Measurements from ENCODE around the gene USH1C.

The USH1C gene

GRCh38 chr11:17452668-17453067, 91.5 kb downstream of the USH1C start:
- no peaks in the 10 kb centered on the region for H3K9me3 ChIP-seq (ENCODE audit: control insufficient read depth, low read length)
- H3K23ac ChIP-seq (ENCODE audit: low read length in 2 of 2): no peak overlapping the region
- no peak overlapping the region for H2BK15ac ChIP-seq (ENCODE audit: low read depth, poor library complexity, severe bottlenecking)
- no peak overlapping the region for H3K4me3 ChIP-seq (ENCODE audit: insufficient read depth in 1 of 2, low read depth in 1 of 2, low read length in 2 of 2)
- no peak overlapping the region for H2BK12ac ChIP-seq (ENCODE audit: low read length in 2 of 2)
- H4K8ac ChIP-seq (ENCODE audit: low read length): no peak overlapping the region
- no peak overlapping the region for H3K27ac ChIP-seq (ENCODE audit: low read length, poor library complexity, severe bottlenecking)
- WGBS: 91% methylated on average over 2 of the region's 2 CpGs
- H3K27me3 ChIP-seq (ENCODE audit: control insufficient read depth in 1 of 2, insufficient read depth in 1 of 2, low read length in 2 of 2): peaks cover 23 to 77% of the 10 kb centered on the region in 2 experiments
- no peak overlapping the region for H2BK120ac ChIP-seq (ENCODE audit: low read depth, low read length)
- H3K14ac ChIP-seq (ENCODE audit: low read length in 2 of 2): no peak overlapping the region
- H3K36me3 ChIP-seq (ENCODE audit: control insufficient read depth in 1 of 2, insufficient read depth in 2 of 2, low read depth in 1 of 2, low read length in 2 of 2): no peaks in the 10 kb centered on the region
- H3K4me2 ChIP-seq (ENCODE audit: low read length, poor library complexity, severe bottlenecking): no peak overlapping the region
- H3K18ac ChIP-seq (ENCODE audit: low read depth in 1 of 2, low read length in 2 of 2): no peak overlapping the region
- H2AFZ ChIP-seq (ENCODE audit: low read depth, low read length): no peak overlapping the region
- no peak overlapping the region for H2BK5ac ChIP-seq (ENCODE audit: low read depth, low read length, poor library complexity, severe bottlenecking)
- DNase-seq: no peak
- H3K9ac ChIP-seq (ENCODE audit: low read length): no peak overlapping the region
- H3K79me1 ChIP-seq (replicated peaks; ENCODE audit: low read length, poor library complexity, severe bottlenecking): no peaks in the 10 kb centered on the region
- no peak overlapping the region for H2AK5ac ChIP-seq (ENCODE audit: low read length, severe bottlenecking)
- H3K4ac ChIP-seq (ENCODE audit: low read depth in 1 of 2, low read length in 2 of 2): no peak overlapping the region
- H3K4me1 ChIP-seq (ENCODE audit: control insufficient read depth, insufficient read depth, low read depth, low read length): no peaks in the 10 kb centered on the region
- no peak overlapping the region for H4K91ac ChIP-seq (ENCODE audit: low read length)

GRCh38 chr11:17449158-17449557, 95.1 kb downstream of the USH1C start:
- Histone ChIP-seq H3K4me1 (ENCODE audit: control insufficient read depth, insufficient read depth, low read depth, low read length) (no peaks in the 10 kb centered on the region), H4K91ac (ENCODE audit: low read length) (no peak overlapping the region), H2AFZ (ENCODE audit: low read depth, low read length) (no peak overlapping the region), H3K14ac (ENCODE audit: low read length in 2 of 2) (no peak overlapping the region), H2BK5ac (ENCODE audit: low read depth, low read length, poor library complexity, severe bottlenecking) (no peak overlapping the region), H2BK120ac (ENCODE audit: low read depth, low read length) (no peak overlapping the region), H3K9me3 (ENCODE audit: control insufficient read depth, low read length) (no peaks in the 10 kb centered on the region), H3K36me3 (ENCODE audit: control insufficient read depth in 1 of 2, insufficient read depth in 2 of 2, low read depth in 1 of 2, low read length in 2 of 2) (no peaks in the 10 kb centered on the region), H3K27ac (ENCODE audit: low read length, poor library complexity, severe bottlenecking) (no peak overlapping the region), H3K9ac (ENCODE audit: low read length) (no peak overlapping the region), H2BK15ac (ENCODE audit: low read depth, poor library complexity, severe bottlenecking) (no peak overlapping the region), H2BK12ac (ENCODE audit: low read length in 2 of 2) (no peak overlapping the region), H2AK5ac (ENCODE audit: low read length, severe bottlenecking) (no peak overlapping the region), H3K18ac (ENCODE audit: low read depth in 1 of 2, low read length in 2 of 2) (no peak overlapping the region), H4K8ac (ENCODE audit: low read length) (no peak overlapping the region), H3K4ac (ENCODE audit: low read depth in 1 of 2, low read length in 2 of 2) (no peak overlapping the region), H3K79me1 (replicated peaks; ENCODE audit: low read length, poor library complexity, severe bottlenecking) (no peaks in the 10 kb centered on the region), H3K27me3 (ENCODE audit: control insufficient read depth in 1 of 2, insufficient read depth in 1 of 2, low read length in 2 of 2) (peaks cover 21 to 76% of the 10 kb centered on the region in 2 experiments), H3K4me2 (ENCODE audit: low read length, poor library complexity, severe bottlenecking) (no peak overlapping the region), H3K4me3 (ENCODE audit: insufficient read depth in 1 of 2, low read depth in 1 of 2, low read length in 2 of 2) (no peak overlapping the region), H3K23ac (ENCODE audit: low read length in 2 of 2) (no peak overlapping the region)
- 21% methylated on average over 6 of the region's 8 CpGs for WGBS
- DNase-seq: no peak

GRCh38 chr11:17446482-17446881, 97.7 kb downstream of the USH1C start:
- Histone ChIP-seq H3K79me1 (replicated peaks; ENCODE audit: low read length, poor library complexity, severe bottlenecking) (no peaks in the 10 kb centered on the region), H2BK12ac (ENCODE audit: low read length in 2 of 2) (no peak overlapping the region), H3K14ac (ENCODE audit: low read length in 2 of 2) (no peak overlapping the region), H3K27ac (ENCODE audit: low read length, poor library complexity, severe bottlenecking) (no peak overlapping the region), H3K9me3 (ENCODE audit: control insufficient read depth, low read length) (no peaks in the 10 kb centered on the region), H3K27me3 (ENCODE audit: control insufficient read depth in 1 of 2, insufficient read depth in 1 of 2, low read length in 2 of 2) (peaks cover 26 to 75% of the 10 kb centered on the region in 2 experiments), H2BK120ac (ENCODE audit: low read depth, low read length) (no peak overlapping the region), H3K18ac (ENCODE audit: low read depth in 1 of 2, low read length in 2 of 2) (no peak overlapping the region), H3K23ac (ENCODE audit: low read length in 2 of 2) (no peak overlapping the region), H2AFZ (ENCODE audit: low read depth, low read length) (no peak overlapping the region), H2BK15ac (ENCODE audit: low read depth, poor library complexity, severe bottlenecking) (no peak overlapping the region), H3K4ac (ENCODE audit: low read depth in 1 of 2, low read length in 2 of 2) (no peak overlapping the region), H4K91ac (ENCODE audit: low read length) (no peak overlapping the region), H3K36me3 (ENCODE audit: control insufficient read depth in 1 of 2, insufficient read depth in 2 of 2, low read depth in 1 of 2, low read length in 2 of 2) (no peaks in the 10 kb centered on the region), H2BK5ac (ENCODE audit: low read depth, low read length, poor library complexity, severe bottlenecking) (no peak overlapping the region), H3K4me2 (ENCODE audit: low read length, poor library complexity, severe bottlenecking) (no peak overlapping the region), H3K4me3 (ENCODE audit: insufficient read depth in 1 of 2, low read depth in 1 of 2, low read length in 2 of 2) (no peak overlapping the region), H3K4me1 (ENCODE audit: control insufficient read depth, insufficient read depth, low read depth, low read length) (no peaks in the 10 kb centered on the region), H3K9ac (ENCODE audit: low read length) (no peak overlapping the region), H2AK5ac (ENCODE audit: low read length, severe bottlenecking) (no peak overlapping the region), H4K8ac (ENCODE audit: low read length) (no peak overlapping the region)
- WGBS: 33% methylated on average over 1 of the region's 2 CpGs
- no peak for DNase-seq

GRCh38 chr11:17445240-17445795, 98.9 kb downstream of the USH1C start:
- H3K14ac ChIP-seq (ENCODE audit: low read length in 2 of 2): no peak overlapping the region
- H3K79me1 ChIP-seq (replicated peaks; ENCODE audit: low read length, poor library complexity, severe bottlenecking): no peaks in the 10 kb centered on the region
- H3K4me1 ChIP-seq (ENCODE audit: control insufficient read depth, insufficient read depth, low read depth, low read length): no peaks in the 10 kb centered on the region
- no peak overlapping the region for H4K91ac ChIP-seq (ENCODE audit: low read length)
- H2AFZ ChIP-seq (ENCODE audit: low read depth, low read length): no peak overlapping the region
- H3K18ac ChIP-seq (ENCODE audit: low read depth in 1 of 2, low read length in 2 of 2): no peak overlapping the region
- no peak overlapping the region for H3K27ac ChIP-seq (ENCODE audit: low read length, poor library complexity, severe bottlenecking)
- H2BK15ac ChIP-seq (ENCODE audit: low read depth, poor library complexity, severe bottlenecking): no peak overlapping the region
- peaks cover 33 to 81% of the 10 kb centered on the region in 2 experiments for H3K27me3 ChIP-seq (ENCODE audit: control insufficient read depth in 1 of 2, insufficient read depth in 1 of 2, low read length in 2 of 2)
- H2BK12ac ChIP-seq (ENCODE audit: low read length in 2 of 2): no peak overlapping the region
- H3K36me3 ChIP-seq (ENCODE audit: control insufficient read depth in 1 of 2, insufficient read depth in 2 of 2, low read depth in 1 of 2, low read length in 2 of 2): no peaks in the 10 kb centered on the region
- no peak overlapping the region for H3K4me3 ChIP-seq (ENCODE audit: insufficient read depth in 1 of 2, low read depth in 1 of 2, low read length in 2 of 2)
- no peak overlapping the region for H3K23ac ChIP-seq (ENCODE audit: low read length in 2 of 2)
- no peak overlapping the region for H2BK5ac ChIP-seq (ENCODE audit: low read depth, low read length, poor library complexity, severe bottlenecking)
- H4K8ac ChIP-seq (ENCODE audit: low read length): no peak overlapping the region
- no peak overlapping the region for H2AK5ac ChIP-seq (ENCODE audit: low read length, severe bottlenecking)
- H3K9me3 ChIP-seq (ENCODE audit: control insufficient read depth, low read length): no peaks in the 10 kb centered on the region
- no peak overlapping the region for H2BK120ac ChIP-seq (ENCODE audit: low read depth, low read length)
- no peak for DNase-seq
- WGBS: 82% methylated on average over 5 of the region's 5 CpGs
- no peak overlapping the region for H3K9ac ChIP-seq (ENCODE audit: low read length)
- H3K4me2 ChIP-seq (ENCODE audit: low read length, poor library complexity, severe bottlenecking): no peak overlapping the region
- no peak overlapping the region for H3K4ac ChIP-seq (ENCODE audit: low read depth in 1 of 2, low read length in 2 of 2)

All from mesenchymal stem cell (in vitro differentiated cells and primary cell).